Activated T-cell treated with anti-CD3 and anti-CD28 coated beads for 48 hours (primary cell): ENCODE measurements around the gene NEUROD4.

Source experiments
- DNase-seq: peaks from one replicate; pipeline ENCODE4 v3.0.0-alpha.2; 2020; ENCODE audit warnings: low read depth

The NEUROD4 gene

DNA sequence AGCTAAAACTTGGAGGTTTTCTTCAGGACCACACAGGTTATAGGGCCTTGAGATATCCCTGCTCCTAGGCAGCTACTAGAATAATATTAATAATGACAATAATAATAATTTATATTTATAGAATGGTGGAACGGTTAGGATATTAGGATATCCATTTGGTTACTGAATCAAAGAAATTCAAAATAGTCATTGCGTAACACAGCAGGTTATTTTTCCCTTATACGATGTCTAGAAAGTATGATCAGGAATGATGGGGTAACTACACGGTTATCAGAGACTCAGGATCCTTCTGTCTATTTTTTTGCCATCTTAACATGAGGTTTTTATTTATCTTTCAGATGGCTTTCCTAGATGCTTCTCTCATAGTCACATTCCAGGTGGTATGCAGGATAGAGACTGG is 39.0 kb downstream of the NEUROD4 start:
- DNase-seq = no peak

DNA sequence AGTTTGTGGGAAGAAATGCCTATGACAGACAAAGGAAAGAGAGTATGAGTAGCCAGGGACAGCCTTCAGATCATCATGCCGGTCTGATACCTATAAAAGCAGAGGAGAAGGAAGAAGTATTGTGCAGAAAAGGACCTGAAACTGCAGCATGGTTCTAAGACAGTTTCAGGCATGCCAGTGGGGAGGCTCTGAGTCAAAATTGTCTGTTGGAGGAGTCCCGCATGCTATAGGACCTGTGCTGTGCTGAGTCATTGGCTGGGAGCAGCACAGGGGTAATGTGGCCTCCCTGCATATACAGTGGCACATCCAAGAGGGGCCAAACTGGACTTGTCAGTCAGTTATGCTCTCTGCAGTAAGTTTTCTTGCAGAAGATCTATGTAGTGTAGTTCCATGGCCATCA is 40.7 kb downstream of the NEUROD4 start:
- peak; percentile 35 for DNase-seq

DNA sequence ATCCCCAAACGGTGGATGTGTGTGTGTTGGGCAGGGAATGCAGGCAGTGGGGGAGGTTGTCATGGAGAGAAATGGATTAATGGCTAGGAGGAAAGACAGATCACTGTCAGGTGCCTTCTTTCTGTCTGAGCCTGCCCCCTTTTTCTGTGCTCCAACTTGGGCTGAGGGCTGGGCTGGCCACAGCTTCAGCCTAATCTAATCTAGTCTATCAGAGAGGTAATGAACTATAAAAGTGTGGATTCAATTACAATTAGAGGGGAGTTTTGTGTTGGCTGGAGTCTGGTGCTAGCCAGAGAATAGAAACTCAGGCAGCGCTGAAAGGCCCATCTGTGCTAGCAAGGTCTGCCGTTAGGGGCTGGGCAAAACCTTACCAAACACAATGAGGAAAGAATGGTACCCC is 41.2 kb downstream of the NEUROD4 start:
- no peak for DNase-seq

DNA sequence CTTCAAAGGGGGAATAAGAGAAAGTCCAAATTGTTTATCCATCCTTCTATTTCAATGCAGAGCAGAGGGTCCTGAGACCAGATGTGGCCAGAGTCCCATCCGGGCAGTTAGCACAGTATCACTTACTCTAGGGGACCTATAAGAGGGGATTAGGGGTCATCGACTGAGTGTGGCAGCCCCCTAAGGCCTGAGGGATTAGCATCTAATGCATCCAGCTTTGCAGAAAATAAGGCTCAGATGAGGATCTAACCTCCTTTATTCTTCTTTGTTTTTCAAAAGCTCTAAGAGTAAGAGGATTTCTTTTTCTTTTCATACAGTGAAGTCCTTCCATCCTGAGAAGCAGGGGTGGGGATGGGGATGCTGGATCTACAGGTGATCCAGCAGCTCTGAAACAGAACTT is 43.5 kb downstream of the NEUROD4 start:
- no peak for DNase-seq

DNA sequence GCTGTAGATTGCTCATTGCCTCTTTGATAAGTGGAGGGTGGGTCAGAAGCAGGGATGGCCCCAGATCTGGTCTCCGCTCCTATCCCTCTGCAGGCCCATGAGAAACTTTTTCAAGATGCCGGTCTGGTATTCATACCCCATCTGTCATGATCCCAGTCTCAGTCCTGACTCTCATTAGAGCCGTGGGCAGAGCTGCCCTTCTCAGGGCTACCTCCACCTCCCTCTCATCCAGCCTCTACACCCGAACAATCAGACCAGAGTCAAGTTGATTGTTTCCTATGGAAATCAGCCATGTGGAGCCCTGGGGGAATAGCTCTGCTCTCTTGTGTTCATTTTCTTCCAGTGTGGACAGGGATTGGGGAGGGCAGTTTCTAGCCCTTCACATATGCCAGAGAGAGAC is 45.8 kb downstream of the NEUROD4 start:
- no peak for DNase-seq

- DNase-seq = no peak
Observed at GRCh38 chr12:55067701-55068100, 47.9 kb downstream of the NEUROD4 start.

- no peak for DNase-seq
Observed at GRCh38 chr12:55068416-55069010, 48.7 kb downstream of the NEUROD4 start.

DNA sequence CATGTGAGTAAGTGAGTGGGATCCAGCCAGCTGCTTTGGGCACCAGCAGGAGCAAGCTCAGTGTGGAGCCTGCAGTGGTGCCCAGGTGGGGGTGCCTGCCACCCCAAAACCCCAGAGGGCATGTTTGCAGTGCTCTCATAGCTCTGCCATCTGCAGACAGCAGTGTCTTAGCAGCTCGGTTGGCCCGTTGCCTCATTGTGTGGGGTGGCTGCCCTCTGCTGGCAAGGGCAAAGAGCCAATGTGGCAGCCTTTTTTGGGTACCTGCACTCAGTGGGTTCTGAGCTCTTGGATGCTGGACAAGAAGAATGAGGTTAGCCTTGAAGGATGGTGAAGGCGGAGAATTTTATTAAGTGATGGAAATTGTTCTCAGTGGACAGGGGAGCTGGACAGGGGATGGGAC is 52.3 kb downstream of the NEUROD4 start:
- peak; percentile 69 for DNase-seq

- DNase-seq = peak; percentile 59
Observed at GRCh38 chr12:55073043-55074022, 53.6 kb downstream of the NEUROD4 start.

DNA sequence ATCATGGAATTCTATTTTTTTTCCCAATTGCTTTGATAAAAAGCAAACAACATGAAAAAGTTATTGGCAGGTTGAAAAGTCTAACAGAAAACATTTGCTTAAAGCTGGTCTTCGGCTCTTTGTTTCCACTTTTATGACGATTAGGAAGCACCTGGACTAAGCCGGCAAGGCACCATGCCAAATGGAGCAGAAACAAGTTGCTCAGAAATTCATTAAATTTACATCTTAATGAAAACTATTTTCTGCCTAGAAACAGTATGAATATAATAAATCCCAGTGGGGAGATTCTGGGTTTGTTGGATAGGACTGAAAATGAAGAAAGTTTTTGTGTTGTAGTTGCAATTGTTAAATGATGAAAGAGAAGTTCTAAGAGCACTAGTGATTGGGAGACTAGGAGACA is 55.0 kb downstream of the NEUROD4 start:
- no peak for DNase-seq
